ENCODE measurements around the gene ADIPOR2. TPM values are rescaled to one million over a fixed set of nuclear protein-coding genes. Genes with fewer than 3 reads are reported as not detected.
A peak's percentile ranks its signal among the peaks of the same experiment; 100 is the strongest.

ADIPOR2 gene
- total RNA-seq, 1 donor from 2014 or later, result 29.6 TPM

GRCh38 chr12:1828856-1829255 is 138.0 kb downstream of the ADIPOR2 start:
- Histone ChIP-seq H3K9ac (no peak overlapping the region), H3K36me3 (no peaks in the 10 kb centered on the region), H3F3A (ENCODE audit: low read depth) (no peaks in the 10 kb centered on the region), H3K79me2 (ENCODE audit: low read depth) (no peaks in the 10 kb centered on the region), H4K20me1 (ENCODE audit: low read depth) (peaks cover 27% of the 10 kb centered on the region), H3K27me3 (peaks cover 21% of the 10 kb centered on the region), H2AFZ (replicated peaks) (no peak overlapping the region), H3K27ac (no peak overlapping the region), H3K9me3 (ENCODE audit: low read depth) (no peaks in the 10 kb centered on the region), H3K4me2 (no peak overlapping the region), H3K4me3 (no peak overlapping the region), H3K4me1 (peaks cover 5% of the 10 kb centered on the region)
- H3K4me1 Mint-ChIP-seq, result peaks cover 21% of the 10 kb centered on the region
- H3K27ac Mint-ChIP-seq, result peak overlapping the region; percentile 37
- no peak overlapping the region for H3K4me3 Mint-ChIP-seq
- no peak for DNase-seq (ENCODE audit: low spot score)
- no peaks in the 10 kb centered on the region for H3K36me3 Mint-ChIP-seq
- TF ChIP-seq EZH2 (IDR thresholded peaks at IDR 0.05) (no peak), EZH2phosphoT487 (IDR thresholded peaks at IDR 0.05) (no peak)
- TF ChIP-seq, protein P1, sequence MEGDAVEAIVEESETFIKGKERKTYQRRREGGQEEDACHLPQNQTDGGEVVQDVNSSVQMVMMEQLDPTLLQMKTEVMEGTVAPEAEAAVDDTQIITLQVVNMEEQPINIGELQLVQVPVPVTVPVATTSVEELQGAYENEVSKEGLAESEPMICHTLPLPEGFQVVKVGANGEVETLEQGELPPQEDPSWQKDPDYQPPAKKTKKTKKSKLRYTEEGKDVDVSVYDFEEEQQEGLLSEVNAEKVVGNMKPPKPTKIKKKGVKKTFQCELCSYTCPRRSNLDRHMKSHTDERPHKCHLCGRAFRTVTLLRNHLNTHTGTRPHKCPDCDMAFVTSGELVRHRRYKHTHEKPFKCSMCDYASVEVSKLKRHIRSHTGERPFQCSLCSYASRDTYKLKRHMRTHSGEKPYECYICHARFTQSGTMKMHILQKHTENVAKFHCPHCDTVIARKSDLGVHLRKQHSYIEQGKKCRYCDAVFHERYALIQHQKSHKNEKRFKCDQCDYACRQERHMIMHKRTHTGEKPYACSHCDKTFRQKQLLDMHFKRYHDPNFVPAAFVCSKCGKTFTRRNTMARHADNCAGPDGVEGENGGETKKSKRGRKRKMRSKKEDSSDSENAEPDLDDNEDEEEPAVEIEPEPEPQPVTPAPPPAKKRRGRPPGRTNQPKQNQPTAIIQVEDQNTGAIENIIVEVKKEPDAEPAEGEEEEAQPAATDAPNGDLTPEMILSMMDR (IDR thresholded peaks at IDR 0.05), result no peak
- H3K27me3 Mint-ChIP-seq (ENCODE audit: insufficient read depth, low read depth), result peaks cover 31% of the 10 kb centered on the region
- no peaks in the 10 kb centered on the region for H3K9me3 Mint-ChIP-seq

- Mint-ChIP-seq H3K27me3 (ENCODE audit: insufficient read depth, low read depth) (peaks cover 31% of the 10 kb centered on the region), H3K36me3 (no peaks in the 10 kb centered on the region), H3K4me1 (peaks cover 21% of the 10 kb centered on the region), H3K9me3 (no peaks in the 10 kb centered on the region), H3K27ac (peak overlapping the region; percentile 37), H3K4me3 (no peak overlapping the region)
- Histone ChIP-seq H3K9me3 (ENCODE audit: low read depth) (no peaks in the 10 kb centered on the region), H2AFZ (replicated peaks) (no peak overlapping the region), H3K9ac (no peak overlapping the region), H3K27ac (no peak overlapping the region), H3K4me3 (no peak overlapping the region), H3K4me2 (no peak overlapping the region), H3K4me1 (peaks cover 5% of the 10 kb centered on the region), H4K20me1 (ENCODE audit: low read depth) (peaks cover 27% of the 10 kb centered on the region), H3F3A (ENCODE audit: low read depth) (no peaks in the 10 kb centered on the region), H3K27me3 (peaks cover 21% of the 10 kb centered on the region), H3K79me2 (ENCODE audit: low read depth) (no peaks in the 10 kb centered on the region), H3K36me3 (no peaks in the 10 kb centered on the region)
- no peak for DNase-seq (ENCODE audit: low spot score)
- TF ChIP-seq EZH2phosphoT487 (IDR thresholded peaks at IDR 0.05), result no peak
- TF ChIP-seq EZH2 (IDR thresholded peaks at IDR 0.05), result no peak
- TF ChIP-seq, protein P1 (IDR thresholded peaks at IDR 0.05), result no peak
Observed at GRCh38 chr12:1829306-1829900, 138.5 kb downstream of the ADIPOR2 start.

- Mint-ChIP-seq H3K27ac (no peak overlapping the region), H3K9me3 (no peaks in the 10 kb centered on the region), H3K4me1 (peaks cover 25% of the 10 kb centered on the region), H3K36me3 (no peaks in the 10 kb centered on the region), H3K27me3 (ENCODE audit: insufficient read depth, low read depth) (peaks cover 27% of the 10 kb centered on the region), H3K4me3 (no peak overlapping the region)
- Histone ChIP-seq H4K20me1 (ENCODE audit: low read depth) (peaks cover 27% of the 10 kb centered on the region), H3K4me3 (no peak overlapping the region), H2AFZ (replicated peaks) (no peak overlapping the region), H3F3A (ENCODE audit: low read depth) (no peaks in the 10 kb centered on the region), H3K9me3 (ENCODE audit: low read depth) (no peaks in the 10 kb centered on the region), H3K27ac (no peak overlapping the region), H3K36me3 (no peaks in the 10 kb centered on the region), H3K27me3 (peaks cover 21% of the 10 kb centered on the region), H3K4me2 (no peak overlapping the region), H3K9ac (no peak overlapping the region), H3K79me2 (ENCODE audit: low read depth) (no peaks in the 10 kb centered on the region), H3K4me1 (peaks cover 5% of the 10 kb centered on the region)
- TF ChIP-seq EZH2phosphoT487 (IDR thresholded peaks at IDR 0.05), result no peak
- TF ChIP-seq, protein P1 (IDR thresholded peaks at IDR 0.05), result no peak
- no peak for TF ChIP-seq EZH2 (IDR thresholded peaks at IDR 0.05)
- no peak for DNase-seq (ENCODE audit: low spot score)
Observed at GRCh38 chr12:1830401-1830845, 139.6 kb downstream of the ADIPOR2 start.

Measured in neural progenitor cell (in vitro differentiated cells).